ENCODE data around the gene BSPH1. TPM values are rescaled to one million over a fixed set of nuclear protein-coding genes. Genes with fewer than 3 reads are reported as not detected.

Gene BSPH1
- total and polyA plus RNA-seq, 2 of the 13 experiments (the other 11 are each of a cell fraction or from before 2014, with no cell fraction given) = not detected

- peak; percentile 60; the same call in 1 of the 2 replicates for TF ChIP-seq ETV6 (CRISPR knock-in tag; conservative IDR thresholded peaks at IDR 0.05)
- peak; percentile 85 for TF ChIP-seq GATAD2A (CRISPR knock-in tag; IDR thresholded peaks at IDR 0.05)
- TF ChIP-seq HOMEZ (CRISPR knock-in tag; IDR thresholded peaks at IDR 0.05; ENCODE audit: low read depth) = peak; percentile 96
- peak; percentile 86; the same call in 1 of the 2 replicates for TF ChIP-seq KAT7 (CRISPR knock-in tag; IDR thresholded peaks at IDR 0.05; ENCODE audit: borderline replicate concordance)
- TF ChIP-seq KMT2B (CRISPR knock-in tag; IDR thresholded peaks at IDR 0.05) = peak; percentile 80
- peak; percentile 53; the same call in 1 of the 2 replicates for TF ChIP-seq TFDP2 (CRISPR knock-in tag; IDR thresholded peaks at IDR 0.05)
- peak; percentile 73; the same call in 1 of the 2 replicates for TF ChIP-seq ZNF256 (CRISPR knock-in tag; conservative IDR thresholded peaks at IDR 0.05)
- peak; percentile 50; the same call in 1 of the 2 replicates for TF ChIP-seq SIX1 (CRISPR knock-in tag; IDR thresholded peaks at IDR 0.05; ENCODE audit: borderline replicate concordance)
- peak; percentile 91 for TF ChIP-seq ZSCAN9 (CRISPR knock-in tag; IDR thresholded peaks at IDR 0.05; ENCODE audit: borderline replicate concordance)
- peak; percentile 94 for TF ChIP-seq ZNF142 (CRISPR knock-in tag; IDR thresholded peaks at IDR 0.05)
- TF ChIP-seq ZFY (CRISPR knock-in tag; IDR thresholded peaks at IDR 0.05) = 0 out of 2 replicates have a peak, but pooled peaks have one; percentile 33
- peak; percentile 89 for TF ChIP-seq ZNF644 (CRISPR knock-in tag; IDR thresholded peaks at IDR 0.05; ENCODE audit: low read depth)
- TF ChIP-seq ADNP (CRISPR knock-in tag; IDR thresholded peaks at IDR 0.05) = peak; percentile 88
- TF ChIP-seq PATZ1 (CRISPR knock-in tag; IDR thresholded peaks at IDR 0.05) = peak; percentile 57
- peak; percentile 87 for TF ChIP-seq MIER2 (CRISPR knock-in tag; IDR thresholded peaks at IDR 0.05)
- TF ChIP-seq ZNF503 (CRISPR knock-in tag; IDR thresholded peaks at IDR 0.05) = 0 out of 2 replicates have a peak, but pooled peaks have one; percentile 38
Observed at GRCh38 chr19:47920107-47920506, 71.9 kb downstream of the BSPH1 start (continued).
